Measurements from ENCODE around the gene NATD1.

The NATD1 gene

DNA sequence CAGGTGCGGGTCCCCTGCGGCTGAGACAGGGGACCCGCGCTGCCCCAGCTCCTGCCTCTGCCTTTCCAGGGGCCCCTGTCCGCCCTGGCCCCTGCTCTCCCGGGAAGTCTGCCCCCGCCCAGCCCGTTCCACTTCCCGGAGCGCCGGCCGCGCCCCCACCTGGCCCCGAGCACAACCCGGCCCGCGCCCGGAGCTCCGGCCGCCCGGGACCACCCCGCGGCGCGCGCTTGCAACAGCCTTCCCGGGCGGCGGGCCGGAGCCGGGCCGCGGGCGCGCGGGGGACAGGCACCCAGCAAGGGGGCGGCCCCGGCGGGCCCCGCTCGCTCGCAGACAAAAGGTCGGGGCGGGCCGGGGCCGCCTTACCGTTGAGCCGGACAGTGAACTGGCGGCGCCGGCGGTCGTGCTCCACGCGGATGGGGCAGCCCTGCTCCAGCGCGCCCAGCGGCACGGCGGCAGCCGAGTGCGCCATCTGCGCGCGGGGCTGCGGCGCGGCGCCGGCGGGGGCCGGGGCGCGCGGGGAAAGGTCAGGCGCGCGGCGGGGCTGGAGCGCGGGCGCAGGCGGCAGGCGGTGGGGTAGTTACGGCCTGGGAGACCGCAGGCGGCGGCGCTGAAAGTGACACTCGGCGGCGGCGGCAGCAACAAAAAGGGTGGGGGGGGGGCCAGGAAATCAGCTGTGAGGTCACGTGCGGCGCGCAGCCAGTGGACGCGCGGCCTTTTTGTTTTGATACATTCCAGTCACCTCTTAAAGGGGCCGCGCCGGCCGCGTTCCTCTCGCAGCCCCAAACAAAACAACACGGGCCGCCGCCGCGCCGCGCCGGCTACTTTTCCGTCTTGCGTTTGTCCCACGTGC lies at the start of gene NATD1:
TSS of gene NATD1 (minus strand) at position 615 of the 850 bp plus-strand sequence. CDS start at position 469, 146 bp downstream.
- no peak for FAIRE-seq

- FAIRE-seq: no peak
These were observed 48.7 kb upstream of the NATD1 start for GRCh38 chr17:21301593-21302550.

DNA sequence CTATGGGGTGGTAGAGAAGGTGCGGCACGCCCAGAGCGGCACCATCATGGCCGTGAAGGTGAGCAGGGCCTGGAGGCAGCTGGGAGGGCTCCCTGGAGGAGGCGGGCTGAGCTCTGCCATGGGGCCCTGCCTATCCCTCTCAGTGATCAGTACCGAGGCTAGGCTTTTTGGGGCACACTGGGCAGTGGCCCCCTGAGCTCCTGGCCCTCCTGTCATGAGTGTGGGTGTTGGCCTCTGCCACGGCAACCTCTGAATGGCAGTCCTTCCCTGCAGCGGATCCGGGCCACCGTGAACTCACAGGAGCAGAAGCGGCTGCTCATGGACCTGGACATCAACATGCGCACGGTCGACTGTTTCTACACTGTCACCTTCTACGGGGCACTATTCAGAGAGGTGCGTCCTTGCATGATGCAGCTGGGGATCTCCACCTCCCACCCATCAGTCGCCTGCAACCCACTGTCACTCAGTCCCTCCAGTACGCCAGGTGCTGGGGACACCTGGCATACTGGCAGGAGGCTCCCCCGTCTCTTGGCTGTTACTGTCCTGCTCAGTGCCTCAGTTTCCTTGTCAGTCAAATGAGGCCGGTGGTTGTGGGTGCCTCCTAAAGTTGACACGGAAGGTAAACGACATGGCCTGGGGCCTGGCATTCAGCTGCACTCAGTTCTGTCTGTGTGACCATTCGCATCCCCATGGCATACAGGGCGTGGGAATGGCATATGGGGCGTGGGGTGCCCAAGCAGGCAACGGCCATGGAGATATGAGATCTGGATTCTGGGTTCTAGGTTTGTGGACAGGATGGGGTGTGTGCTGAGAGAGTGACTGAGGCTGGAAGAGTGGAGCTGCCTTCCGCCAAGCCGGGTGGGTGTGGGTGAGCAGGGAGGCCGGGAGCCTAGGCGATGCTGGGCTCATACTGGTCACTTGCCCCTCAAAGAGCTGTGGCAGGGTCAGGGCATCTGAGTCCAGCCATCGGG lies 47.7 kb upstream of the NATD1 start:
- FAIRE-seq: no peak

DNA sequence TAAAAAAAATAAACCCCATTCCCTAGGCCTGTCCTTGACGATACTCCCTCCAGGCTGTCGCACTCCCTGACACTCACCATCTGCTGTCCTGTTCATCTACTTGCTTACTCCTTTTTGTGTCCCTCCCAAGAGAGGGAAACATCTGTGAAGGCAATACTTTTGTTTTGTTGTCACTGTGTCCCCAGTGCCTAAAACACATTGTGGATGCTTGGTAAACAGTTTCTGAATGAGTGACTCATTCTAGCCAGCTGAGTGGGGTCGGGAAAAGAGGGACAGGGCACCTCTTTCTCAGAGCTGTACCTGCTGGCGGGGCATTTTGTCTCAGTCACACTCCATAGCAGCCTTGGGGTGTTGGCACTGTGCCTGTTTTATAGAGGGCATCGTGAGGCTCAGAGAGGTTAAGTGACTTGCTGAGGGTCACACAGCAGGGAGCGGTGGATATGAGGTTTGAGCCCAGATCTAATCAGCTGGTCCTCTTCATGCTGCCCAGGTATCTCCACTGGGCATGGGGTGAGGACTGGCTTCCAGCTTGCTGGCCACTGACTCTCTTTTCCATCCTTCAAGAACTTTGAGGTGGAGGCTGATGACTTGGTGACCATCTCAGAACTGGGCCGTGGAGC lies 46.9 kb upstream of the NATD1 start:
- no peak for FAIRE-seq

GRCh38 chr17:21298983-21299519 lies 45.8 kb upstream of the NATD1 start:
- no peak for FAIRE-seq

DNA sequence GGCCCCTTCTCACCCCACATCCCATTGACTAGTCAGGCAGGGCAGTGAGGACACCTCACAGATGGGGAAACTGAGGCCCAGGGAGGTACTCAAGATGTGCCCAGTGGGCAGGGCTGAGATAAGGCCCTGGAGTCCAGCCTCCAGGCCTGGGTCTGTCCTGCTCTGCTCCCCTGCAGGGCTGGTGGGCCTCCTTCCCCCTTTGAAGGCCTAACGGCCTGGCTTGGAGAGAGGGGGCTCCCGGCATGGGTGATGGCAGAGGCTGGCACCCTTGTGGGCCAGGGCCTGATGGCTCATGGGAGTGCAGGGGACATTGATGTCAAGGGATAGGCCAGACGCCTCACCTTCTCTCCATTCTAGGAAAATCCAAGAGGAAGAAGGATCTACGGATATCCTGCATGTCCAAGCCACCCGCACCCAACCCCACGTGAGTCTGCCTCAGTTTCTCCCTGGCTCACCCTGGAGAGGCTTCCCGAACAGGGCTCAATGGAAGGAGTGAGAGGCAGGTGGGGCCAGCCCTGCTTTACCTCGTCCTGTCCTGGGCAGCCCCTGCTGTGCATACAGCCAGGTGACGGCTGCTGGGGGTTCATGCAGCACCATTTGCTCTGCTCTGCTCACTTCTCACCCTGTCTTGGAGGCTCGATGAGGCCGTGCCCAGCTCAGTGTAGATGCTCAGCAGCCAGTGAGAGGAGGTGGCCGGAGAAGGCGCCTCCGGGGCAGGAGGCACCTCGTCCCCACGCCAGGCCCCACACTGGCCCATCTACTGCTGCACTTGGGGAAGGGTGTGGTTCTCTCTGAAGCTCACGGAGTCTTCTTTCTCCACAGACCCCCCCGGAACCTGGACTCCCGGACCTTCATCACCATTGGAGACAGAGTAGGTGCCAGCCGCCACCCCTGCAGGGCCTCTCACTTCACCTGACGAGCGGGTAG lies 45.1 kb upstream of the NATD1 start:
- FAIRE-seq: no peak

- no peak for FAIRE-seq
These were observed 44.4 kb upstream of the NATD1 start for GRCh38 chr17:21297597-21297996.

DNA sequence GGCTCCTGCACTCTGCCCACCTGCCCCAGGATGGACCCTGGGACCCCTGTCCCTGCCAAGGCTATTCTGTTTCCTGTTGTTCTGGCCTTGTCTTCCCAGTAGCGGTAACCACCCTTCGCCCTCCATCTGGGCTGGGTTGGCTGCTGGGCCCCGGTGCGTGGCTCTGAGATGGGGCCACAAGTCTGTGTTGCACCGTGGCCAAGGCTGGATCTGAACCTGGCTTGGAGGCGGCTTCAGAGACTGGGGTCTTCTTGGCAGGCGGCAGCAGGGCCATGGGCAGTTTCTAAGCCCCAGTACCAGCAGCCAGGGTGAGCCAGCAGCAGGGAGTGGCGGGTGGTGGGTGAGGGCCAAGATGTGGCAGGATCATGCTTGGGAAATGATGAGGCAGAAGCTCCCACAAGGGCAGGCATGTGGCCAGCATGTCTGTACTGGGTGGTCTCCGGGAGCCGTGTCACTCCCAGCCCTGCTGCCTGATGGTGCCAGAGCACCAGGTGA lies 43.9 kb upstream of the NATD1 start:
- no peak for FAIRE-seq

DNA sequence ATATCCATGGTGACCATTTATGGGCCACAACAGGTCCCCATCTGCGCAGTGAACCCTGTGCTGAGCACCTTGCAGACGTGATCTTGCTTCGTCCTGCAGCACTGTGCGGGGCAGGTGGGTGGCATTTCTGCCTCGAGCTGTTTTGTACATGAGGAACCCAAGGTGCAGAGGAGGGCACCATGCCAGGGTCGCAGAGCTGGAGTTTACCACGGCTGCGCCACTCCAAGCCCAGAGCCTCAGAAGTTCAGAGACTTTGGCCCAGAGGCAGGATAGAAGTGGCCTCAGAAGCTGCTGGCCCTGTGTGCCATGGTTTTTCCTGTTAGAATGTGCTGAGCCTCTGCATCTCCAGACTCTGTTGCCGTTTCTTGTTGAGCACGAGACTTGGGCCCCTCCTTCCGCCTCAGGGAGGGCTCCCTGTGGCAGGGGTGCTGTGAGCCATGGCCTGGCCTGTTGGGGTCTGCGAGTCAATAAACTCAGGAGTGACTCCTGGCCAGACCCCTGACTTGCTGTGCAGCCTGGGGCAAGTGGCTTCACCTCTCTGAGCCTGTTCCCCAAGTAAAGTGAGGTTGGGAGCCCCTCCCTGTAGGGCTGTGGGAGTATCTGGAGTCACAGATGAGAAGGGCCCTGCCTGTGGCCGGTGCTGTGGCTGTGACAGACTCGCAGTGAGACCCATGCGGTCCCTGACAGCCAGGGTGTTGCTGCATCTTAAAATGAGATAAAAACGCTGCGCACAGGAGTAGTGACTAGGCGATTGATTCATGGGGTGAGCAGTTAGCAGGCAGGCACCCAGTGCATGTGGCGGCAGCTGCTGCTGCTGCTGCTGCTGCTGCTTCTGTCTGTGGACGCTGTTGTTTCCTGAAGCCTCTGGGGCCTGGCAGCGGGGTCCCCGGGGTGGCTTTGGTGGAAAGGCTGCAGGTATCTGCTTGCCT lies 43.2 kb upstream of the NATD1 start:
- FAIRE-seq: no peak

GRCh38 chr17:21295036-21295952 lies 42.1 kb upstream of the NATD1 start:
- FAIRE-seq: no peak

DNA sequence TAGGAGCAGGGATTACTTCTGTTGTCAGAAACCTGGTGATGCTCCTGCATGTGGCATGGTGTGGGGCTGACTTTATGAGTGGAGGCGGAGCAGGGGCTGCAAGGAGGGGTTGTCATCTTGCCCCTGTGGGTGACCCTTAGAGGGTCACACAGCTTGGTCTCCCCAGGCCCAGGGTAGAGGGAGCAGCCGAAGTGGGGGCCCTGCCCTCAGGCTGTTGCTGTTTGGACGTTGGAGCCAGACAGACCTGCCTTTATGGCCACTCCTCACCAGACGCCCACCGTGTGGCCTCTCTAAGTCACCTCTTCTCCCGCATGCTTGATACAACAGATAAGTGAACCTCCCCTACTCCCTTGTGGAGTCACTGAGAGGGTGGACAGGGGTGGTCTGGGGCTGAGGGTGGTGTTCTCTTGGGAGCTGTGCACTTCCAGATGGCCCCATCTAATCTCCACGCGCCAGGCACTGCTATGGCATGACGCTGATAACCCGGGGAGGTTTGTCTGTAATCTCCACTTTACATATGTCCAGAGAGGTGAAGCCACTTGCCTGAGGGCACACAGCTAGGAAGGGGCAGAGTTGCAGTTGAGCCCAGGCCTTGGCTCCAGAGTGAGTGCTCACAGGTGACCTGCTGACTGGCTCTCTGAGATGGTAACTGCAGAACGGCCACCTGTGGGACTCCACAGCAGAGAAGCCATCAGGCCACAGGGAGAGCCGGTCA lies 41.3 kb upstream of the NATD1 start:
- no peak for FAIRE-seq

- no peak for FAIRE-seq
These were observed 40.6 kb upstream of the NATD1 start for GRCh38 chr17:21293831-21294210.

- no peak for FAIRE-seq
These were observed 39.9 kb upstream of the NATD1 start for GRCh38 chr17:21292867-21293830.

GRCh38 chr17:21291862-21292261 lies 38.7 kb upstream of the NATD1 start:
- no peak for FAIRE-seq

DNA sequence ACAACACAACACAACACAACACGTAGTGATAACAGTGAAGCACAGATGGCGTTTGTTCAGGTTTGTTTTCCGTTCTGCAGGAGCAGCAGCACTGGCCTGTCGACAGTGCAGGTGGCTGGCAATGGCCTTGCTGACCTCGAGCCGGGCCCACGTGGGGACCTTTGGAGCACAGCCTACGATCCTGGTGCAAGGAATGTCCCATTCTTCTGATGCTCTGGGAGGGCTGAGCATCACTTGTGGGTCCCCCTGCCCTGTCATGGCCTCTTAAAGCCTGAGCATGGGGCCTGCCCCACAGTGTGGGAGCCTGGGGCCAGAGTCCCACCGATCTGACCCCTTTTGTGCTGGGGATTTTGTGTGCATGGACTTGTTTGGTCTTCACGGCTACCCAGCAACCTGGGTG lies 38.1 kb upstream of the NATD1 start:
- no peak for FAIRE-seq

- FAIRE-seq: no peak
These were observed 36.8 kb upstream of the NATD1 start for GRCh38 chr17:21289902-21290571.

Measured in islet of Langerhans (tissue), 1 donor.